ENCODE data around the gene KRT1.
"Not testable (repeated sequence)": the region's sequence is repeated elsewhere in the genome, so short reads cannot be mapped to it uniquely, and the experiment has no call there.

The KRT1 gene

GRCh38 chr12:52677671-52678070 lies 2.5 kb downstream of the KRT1 start:
- DNase-seq (ENCODE audit: insufficient read length) = no peak
- no peak for FAIRE-seq
- TF ChIP-seq POLR2A (IDR thresholded peaks at IDR 0.05; ENCODE audit: low read depth, low read length) (no peak), TAF1 (IDR thresholded peaks at IDR 0.05; ENCODE audit: borderline replicate concordance, low read depth, low read length) (no peak), POLR2AphosphoS5 (IDR thresholded peaks at IDR 0.05; ENCODE audit: low read depth, low read length) (no peak)

- FAIRE-seq (no peak), DNase-seq (ENCODE audit: insufficient read length) (no peak)
- no peak for TF ChIP-seq TAF1 (IDR thresholded peaks at IDR 0.05; ENCODE audit: borderline replicate concordance, low read depth, low read length)
- TF ChIP-seq POLR2A (IDR thresholded peaks at IDR 0.05; ENCODE audit: low read depth, low read length) = no peak
- TF ChIP-seq POLR2AphosphoS5 (IDR thresholded peaks at IDR 0.05; ENCODE audit: low read depth, low read length) = no peak
Measured at GRCh38 chr12:52677126-52677525, 3.1 kb downstream of the KRT1 start.

GRCh38 chr12:52676163-52676562 lies 4.0 kb downstream of the KRT1 start:
- TF ChIP-seq POLR2AphosphoS5 (IDR thresholded peaks at IDR 0.05; ENCODE audit: low read depth, low read length) = no peak
- no peak for TF ChIP-seq TAF1 (IDR thresholded peaks at IDR 0.05; ENCODE audit: borderline replicate concordance, low read depth, low read length)
- no peak for TF ChIP-seq POLR2A (IDR thresholded peaks at IDR 0.05; ENCODE audit: low read depth, low read length)
- FAIRE-seq (no peak), DNase-seq (ENCODE audit: insufficient read length) (no peak)

GRCh38 chr12:52675301-52675701 lies 4.9 kb downstream of the KRT1 start:
- DNase-seq (ENCODE audit: insufficient read length) (no peak), FAIRE-seq (no peak)
- TF ChIP-seq POLR2AphosphoS5 (IDR thresholded peaks at IDR 0.05; ENCODE audit: low read depth, low read length) = no peak
- no peak for TF ChIP-seq POLR2A (IDR thresholded peaks at IDR 0.05; ENCODE audit: low read depth, low read length)
- no peak for TF ChIP-seq TAF1 (IDR thresholded peaks at IDR 0.05; ENCODE audit: borderline replicate concordance, low read depth, low read length)

GRCh38 chr12:52674433-52674775 lies 5.8 kb downstream of the KRT1 start:
- TF ChIP-seq POLR2A (IDR thresholded peaks at IDR 0.05; ENCODE audit: low read depth, low read length) (no peak), POLR2AphosphoS5 (IDR thresholded peaks at IDR 0.05; ENCODE audit: low read depth, low read length) (no peak), TAF1 (IDR thresholded peaks at IDR 0.05; ENCODE audit: borderline replicate concordance, low read depth, low read length) (no peak)
- no peak for FAIRE-seq
- no peak for DNase-seq (ENCODE audit: insufficient read length)

- DNase-seq (ENCODE audit: insufficient read length) (no peak), FAIRE-seq (no peak)
- TF ChIP-seq POLR2AphosphoS5 (IDR thresholded peaks at IDR 0.05; ENCODE audit: low read depth, low read length) = no peak
- TF ChIP-seq POLR2A (IDR thresholded peaks at IDR 0.05; ENCODE audit: low read depth, low read length) = no peak
- no peak for TF ChIP-seq TAF1 (IDR thresholded peaks at IDR 0.05; ENCODE audit: borderline replicate concordance, low read depth, low read length)
Measured at GRCh38 chr12:52673713-52674432, 6.3 kb downstream of the KRT1 start.

- no peak for FAIRE-seq
- TF ChIP-seq POLR2A (IDR thresholded peaks at IDR 0.05; ENCODE audit: low read depth, low read length) = no peak
- no peak for TF ChIP-seq TAF1 (IDR thresholded peaks at IDR 0.05; ENCODE audit: borderline replicate concordance, low read depth, low read length)
- no peak for TF ChIP-seq POLR2AphosphoS5 (IDR thresholded peaks at IDR 0.05; ENCODE audit: low read depth, low read length)
- no peak for DNase-seq (ENCODE audit: insufficient read length)
Measured at GRCh38 chr12:52673217-52673616, 7.0 kb downstream of the KRT1 start.

- no peak for DNase-seq (ENCODE audit: insufficient read length)
- no peak for TF ChIP-seq TAF1 (IDR thresholded peaks at IDR 0.05; ENCODE audit: borderline replicate concordance, low read depth, low read length)
- no peak for TF ChIP-seq POLR2A (IDR thresholded peaks at IDR 0.05; ENCODE audit: low read depth, low read length)
- TF ChIP-seq POLR2AphosphoS5 (IDR thresholded peaks at IDR 0.05; ENCODE audit: low read depth, low read length) = no peak
- no peak for FAIRE-seq
Measured at GRCh38 chr12:52672321-52672933, 7.8 kb downstream of the KRT1 start.

GRCh38 chr12:52670961-52671360 lies 9.2 kb downstream of the KRT1 start:
- no peak for TF ChIP-seq POLR2AphosphoS5 (IDR thresholded peaks at IDR 0.05; ENCODE audit: low read depth, low read length)
- TF ChIP-seq POLR2A (IDR thresholded peaks at IDR 0.05; ENCODE audit: low read depth, low read length) = no peak
- TF ChIP-seq TAF1 (IDR thresholded peaks at IDR 0.05; ENCODE audit: borderline replicate concordance, low read depth, low read length) = no peak
- DNase-seq (ENCODE audit: insufficient read length) (no peak), FAIRE-seq (no peak)

GRCh38 chr12:52670506-52670905 lies 9.7 kb downstream of the KRT1 start:
- FAIRE-seq = no peak
- DNase-seq (ENCODE audit: insufficient read length) = no peak
- TF ChIP-seq POLR2A (IDR thresholded peaks at IDR 0.05; ENCODE audit: low read depth, low read length) (no peak), POLR2AphosphoS5 (IDR thresholded peaks at IDR 0.05; ENCODE audit: low read depth, low read length) (no peak), TAF1 (IDR thresholded peaks at IDR 0.05; ENCODE audit: borderline replicate concordance, low read depth, low read length) (no peak)

GRCh38 chr12:52669941-52670340 lies 10.3 kb downstream of the KRT1 start:
- DNase-seq (ENCODE audit: insufficient read length); FAIRE-seq: not testable (repeated sequence)

GRCh38 chr12:52669426-52669825 lies 10.8 kb downstream of the KRT1 start:
- no peak for FAIRE-seq
- DNase-seq (ENCODE audit: insufficient read length) = no peak
- no peak for TF ChIP-seq TAF1 (IDR thresholded peaks at IDR 0.05; ENCODE audit: borderline replicate concordance, low read depth, low read length)
- TF ChIP-seq POLR2A (IDR thresholded peaks at IDR 0.05; ENCODE audit: low read depth, low read length) = no peak
- TF ChIP-seq POLR2AphosphoS5 (IDR thresholded peaks at IDR 0.05; ENCODE audit: low read depth, low read length) = no peak
